B cell (primary cell): ENCODE results near the gene HEPN1.

Source experiments
- CTCF ChIP-seq: fragments of 200-600 bp; IDR thresholded peaks from one replicate; pipeline ENCODE4 v1.8.0; 2022; ENCODE audit warnings: antibody characterized with exemption, mild to moderate bottlenecking
- EZH2 ChIP-seq: IDR thresholded peaks from 2 replicates; pipeline ENCODE4 v1.6.1; 2012; ENCODE audit warnings: borderline replicate concordance, low read depth, mild to moderate bottlenecking, moderate library complexity, low read length; ENCODE audit not compliant: insufficient read depth, poor library complexity, severe bottlenecking

- TF ChIP-seq CTCF (no peak), EZH2 (no peak)
Measured at GRCh38 chr11:124879493-124880289, 39.4 kb upstream of the HEPN1 start.
